Endothelial cell (in vitro differentiated cells): ENCODE results near the gene MS4A8. TPM values are rescaled to one million over a fixed set of nuclear protein-coding genes. Genes with fewer than 3 reads are reported as not detected.

ENCODE experiments used
- DNase-seq: peaks from one replicate; pipeline ENCODE4 v3.0.0; 2021; ENCODE audit warnings: low spot score
- H3K27ac Mint-ChIP-seq: one replicate; pipeline ENCODE4 v1.8.0; 2021; ENCODE audit warnings: mixed read lengths, inconsistent platforms; ENCODE audit not compliant: unreplicated experiment
- H3K27me3 Mint-ChIP-seq: one replicate; pipeline ENCODE4 v1.8.0; 2021; ENCODE audit warnings: mild to moderate bottlenecking, moderate library complexity, mixed read lengths, inconsistent platforms; ENCODE audit not compliant: unreplicated experiment
- H3K36me3 Mint-ChIP-seq: one replicate; pipeline ENCODE4 v1.8.0; 2021; ENCODE audit warnings: mild to moderate bottlenecking, low read depth, mixed read lengths, inconsistent platforms; ENCODE audit not compliant: unreplicated experiment
- H3K4me1 Mint-ChIP-seq: one replicate; pipeline ENCODE4 v1.8.0; 2021; ENCODE audit warnings: mild to moderate bottlenecking, mixed read lengths, inconsistent platforms; ENCODE audit not compliant: unreplicated experiment
- H3K4me3 Mint-ChIP-seq: one replicate; pipeline ENCODE4 v1.8.0; 2021; ENCODE audit warnings: mild to moderate bottlenecking, mixed read lengths, inconsistent platforms; ENCODE audit not compliant: unreplicated experiment
- H3K9me3 Mint-ChIP-seq: one replicate; pipeline ENCODE4 v1.8.0; 2021; ENCODE audit warnings: mixed read lengths, inconsistent platforms; ENCODE audit not compliant: unreplicated experiment
- CTCF ChIP-seq: fragments of 200-600 bp; sonication (generic); IDR thresholded peaks from one replicate; pipeline ENCODE4 v1.5.0; 2021; ENCODE audit warnings: antibody characterized with exemption; ENCODE audit not compliant: unreplicated experiment
- total RNA-seq: library from RNA; stranded (reverse); fragmentation: NEBNext Ultra II Directional; extraction: Animal tissue kit (Norgen Biotek cat#: 25700); gene quantifications from one replicate; pipeline ENCODE4 v1.2.1, GENCODE V29; 2021; ENCODE audit not compliant: unreplicated experiment

Gene MS4A8
- total RNA-seq, 1 donor from 2014 or later, result not detected

GRCh38 chr11:60734279-60734678 is 34.9 kb downstream of the MS4A8 start:
- DNase-seq, result no peak
- no peak for TF ChIP-seq CTCF
- Mint-ChIP-seq H3K4me1 (peaks cover 13% of the 10 kb centered on the region), H3K9me3 (no peaks in the 10 kb centered on the region), H3K27ac (peak overlapping the region; percentile 24), H3K4me3 (no peak overlapping the region), H3K27me3 (peaks cover 4% of the 10 kb centered on the region), H3K36me3 (no peaks in the 10 kb centered on the region)

- DNase-seq, result no peak
- no peak overlapping the region for H3K27ac Mint-ChIP-seq
- peaks cover 16% of the 10 kb centered on the region for H3K27me3 Mint-ChIP-seq
- H3K4me3 Mint-ChIP-seq, result no peak overlapping the region
- peaks cover 17% of the 10 kb centered on the region for H3K4me1 Mint-ChIP-seq
- TF ChIP-seq CTCF, result peak; percentile 28
- peaks cover 10% of the 10 kb centered on the region for H3K36me3 Mint-ChIP-seq
- H3K9me3 Mint-ChIP-seq, result peaks cover 14% of the 10 kb centered on the region
Measured at GRCh38 chr11:60739114-60739513, 39.7 kb downstream of the MS4A8 start.

GRCh38 chr11:60740573-60740972 is 41.2 kb downstream of the MS4A8 start:
- peaks cover 10% of the 10 kb centered on the region for H3K36me3 Mint-ChIP-seq
- H3K4me1 Mint-ChIP-seq, result peaks cover 25% of the 10 kb centered on the region
- no peak for TF ChIP-seq CTCF
- H3K27ac Mint-ChIP-seq, result no peak overlapping the region
- H3K9me3 Mint-ChIP-seq, result peaks cover 15% of the 10 kb centered on the region
- DNase-seq, result no peak
- H3K27me3 Mint-ChIP-seq, result peaks cover 16% of the 10 kb centered on the region
- no peak overlapping the region for H3K4me3 Mint-ChIP-seq

GRCh38 chr11:60741421-60741820 is 42.0 kb downstream of the MS4A8 start:
- Mint-ChIP-seq H3K36me3 (peaks cover 10% of the 10 kb centered on the region), H3K4me3 (no peak overlapping the region), H3K4me1 (peaks cover 32% of the 10 kb centered on the region), H3K27ac (no peak overlapping the region), H3K27me3 (peaks cover 20% of the 10 kb centered on the region), H3K9me3 (peaks cover 15% of the 10 kb centered on the region)
- no peak for DNase-seq
- TF ChIP-seq CTCF, result no peak

- H3K9me3 Mint-ChIP-seq, result peaks cover 15% of the 10 kb centered on the region
- no peak overlapping the region for H3K27ac Mint-ChIP-seq
- no peak for TF ChIP-seq CTCF
- peaks cover 21% of the 10 kb centered on the region for H3K27me3 Mint-ChIP-seq
- peak overlapping the region; percentile 3 for H3K4me3 Mint-ChIP-seq
- DNase-seq, result no peak
- peaks cover 10% of the 10 kb centered on the region for H3K36me3 Mint-ChIP-seq
- H3K4me1 Mint-ChIP-seq, result peaks cover 36% of the 10 kb centered on the region
Measured at GRCh38 chr11:60743058-60743457, 43.6 kb downstream of the MS4A8 start.
